Heart right ventricle (tissue), 16 donors: Measurements from ENCODE around the gene ADAMTS2. TPM values are rescaled to one million over a fixed set of nuclear protein-coding genes. Genes with fewer than 3 reads are reported as not detected.

Experiments used
- ATAC-seq, 8 donors: fragments of 200-7000 bp; cut with Tn5 transposase; one replicate each; pipeline ENCODE4 v1.9.1; 2020; ENCODE audit warnings: mild to moderate bottlenecking in 8 of 8, moderate library complexity in 8 of 8, moderate number of reproducible peaks in 1 of 8
- DNase-seq, 2 donors: peaks; one replicate each; pipeline ENCODE4 v3.0.0-alpha.2; 2020
- H3K27ac ChIP-seq, 10 donors: fragments of 200-600 bp; sonication (generic) in 2 of 10; one replicate each; pipeline versions ENCODE4 v1.5.0 to v1.8.0; 2020 to 2022; ENCODE audit warnings: mild to moderate bottlenecking in 3 of 10
- H3K27me3 ChIP-seq, 7 donors: fragments of 200-600 bp; one replicate each; pipeline ENCODE4 v1.8.0; 2021 to 2022; ENCODE audit warnings: mild to moderate bottlenecking in 2 of 7
- H3K36me3 ChIP-seq, 9 donors: fragments of 200-600 bp; sonication (generic) in 1 of 9; one replicate each; pipeline versions ENCODE4 v1.5.0 to v1.8.0; 2020 to 2022; ENCODE audit warnings: mild to moderate bottlenecking in 2 of 9
- H3K4me1 ChIP-seq, 9 donors: fragments of 200-600 bp; sonication (generic) in 1 of 9; one replicate each; pipeline versions ENCODE4 v1.5.0 to v1.8.0; 2020 to 2022; ENCODE audit warnings: mild to moderate bottlenecking in 4 of 9
- H3K4me3 ChIP-seq, 10 donors: fragments of 200-600 bp; sonication (generic) in 2 of 10; one replicate each; pipeline versions ENCODE4 v1.5.0 to v1.8.0; 2020 to 2022; ENCODE audit warnings: mild to moderate bottlenecking in 7 of 10, moderate library complexity in 2 of 10
- H3K9me3 ChIP-seq, 11 donors: fragments of 200-600 bp in 10 of 11; sonication (generic) in 2 of 11; one replicate each; pipeline versions ENCODE4 v1.5.0 to v1.8.0; 2013 to 2022; ENCODE audit warnings: mild to moderate bottlenecking in 2 of 11, control low read depth in 1 of 11, moderate library complexity in 1 of 11
- CTCF ChIP-seq, 9 donors: fragments of 200-600 bp; sonication (generic) in 2 of 9; IDR thresholded peaks; one replicate each; pipeline versions ENCODE4 v1.5.0 to v1.8.0; 2021 to 2022; ENCODE audit warnings: antibody characterized with exemption in 9 of 9, mild to moderate bottlenecking in 5 of 9, moderate library complexity in 1 of 9
- WGBS, 2 donors: extraction: QIAGEN DNeasy Blood & Tissue Kit; methylation state at CpG; one replicate each; pipeline ENCODE4 v1.1.7; 2013; ENCODE audit warnings: inconsistent platforms in 1 of 2; 5-methylcytosine and 5-hydroxymethylcytosine counted together
- intact Hi-C, 10 donors: fragments of 100-400 bp; cut with DNase I; formaldehyde crosslinking; loops; one replicate each; pipeline versions ENCODE4 v1.11.1 to v1.14.2; 2022
- polyA plus RNA-seq, 2 donors: library from polyadenylated mRNA; stranded (reverse); fragments of 200-250 nt; gene quantifications; one replicate each; pipeline ENCODE4 v1.2.3, GENCODE V29; 2013
- total RNA-seq, 10 donors: library from RNA; stranded (reverse); fragmentation: NEBNext Ultra II Directional in 3 of 10; extraction: Animal tissue kit (Norgen Biotek cat#: 25700) in 3 of 10; gene quantifications; one replicate each; pipeline versions ENCODE4 v1.2.1 to v1.2.4, GENCODE V29; 2021 to 2023
- donor health status: Arrhythmogenic right ventricular cardiomyopathy.
- donor health status: ischemic (EF 13 %, LVEDD 7.1; RV severe dilation, severe dysfunction).
- donor health status: healthy with polysubstance abuse.
- donor health status: DM: no; HTN: yes; CAD: no.
- donor health status: DM: no; HTN: no; CAD: no.
- donor health status: ischemic (EF 25% LVEDD 6.9; RV normal size, moderate dysfunction).
- donor health status: ischemic (EF 25% LVEDD 5.7; RV mildly dilated, moderate dysfunction).
- donor health status: healthy.
- donor health status: DM: yes; HTN: yes; CAD: no.
- donor health status: Ischemic cardiomyopathy.
- donor health status: ischemic (EF 35%, LVEDD 5.7; RV mildly dilated, moderate dysfunction).
- donor health status: nonischemic (EF 11% LVEDD 7.7; RV severe dilation, severe dysfunction).
- donor health status: DM: yes; HTN: yes; CAD: no.
- donor health status: PGD.
- donor health status: ischemic (EF 29% LVEDD 5.4; RV normal size, mild dysfunction).
- donor health status: nonischemic (EF 23%, LVEDD 6.1; RV moderate dilation, normal function).

Gene ADAMTS2
- total and polyA plus RNA-seq, 12 donors: 1.7 to 13.5 (median 3.9) TPM

DNA sequence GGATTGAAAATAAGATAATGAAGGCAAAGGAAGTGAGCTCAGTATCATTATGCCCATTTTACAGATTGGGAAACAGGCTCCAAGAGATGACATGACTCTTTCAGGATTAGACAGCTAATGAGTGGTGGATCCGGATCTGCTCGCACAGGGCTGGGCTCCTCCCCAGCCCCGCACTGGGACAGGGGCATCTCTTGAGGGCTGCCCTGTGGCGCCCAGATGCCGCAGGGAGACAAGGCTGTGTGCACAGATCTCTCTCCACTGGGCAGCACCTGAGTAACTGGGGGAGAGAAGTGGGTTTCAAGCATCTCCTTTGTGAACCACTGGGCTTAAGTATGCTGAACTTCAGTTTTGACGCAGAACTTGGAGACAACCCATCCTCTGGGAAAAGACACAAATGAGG is 43.9 kb downstream of the ADAMTS2 start:
- H3K9me3 ChIP-seq: peaks cover 0 to 37% (median 17%) of the 10 kb centered on the region in 11 donors
- peak overlapping the region in 1 of 10 donors; percentile 64 for H3K27ac ChIP-seq
- TF ChIP-seq CTCF (IDR thresholded peaks at IDR 0.05): no peak
- WGBS, 2 donors: 88 to 92% methylated on average over 6 of the region's 6 CpGs
- DNase-seq (peak in 1 of 2 donors; percentile 2), ATAC-seq (no peak)
- peaks cover 0 to 8% (median 0%) of the 10 kb centered on the region in 7 donors for H3K27me3 ChIP-seq
- H3K4me1 ChIP-seq: peaks cover 0 to 23% (median 0%) of the 10 kb centered on the region in 9 donors
- H3K36me3 ChIP-seq: no peaks in the 10 kb centered on the region
- intact Hi-C loops: no loop called here
- no peak overlapping the region for H3K4me3 ChIP-seq

DNA sequence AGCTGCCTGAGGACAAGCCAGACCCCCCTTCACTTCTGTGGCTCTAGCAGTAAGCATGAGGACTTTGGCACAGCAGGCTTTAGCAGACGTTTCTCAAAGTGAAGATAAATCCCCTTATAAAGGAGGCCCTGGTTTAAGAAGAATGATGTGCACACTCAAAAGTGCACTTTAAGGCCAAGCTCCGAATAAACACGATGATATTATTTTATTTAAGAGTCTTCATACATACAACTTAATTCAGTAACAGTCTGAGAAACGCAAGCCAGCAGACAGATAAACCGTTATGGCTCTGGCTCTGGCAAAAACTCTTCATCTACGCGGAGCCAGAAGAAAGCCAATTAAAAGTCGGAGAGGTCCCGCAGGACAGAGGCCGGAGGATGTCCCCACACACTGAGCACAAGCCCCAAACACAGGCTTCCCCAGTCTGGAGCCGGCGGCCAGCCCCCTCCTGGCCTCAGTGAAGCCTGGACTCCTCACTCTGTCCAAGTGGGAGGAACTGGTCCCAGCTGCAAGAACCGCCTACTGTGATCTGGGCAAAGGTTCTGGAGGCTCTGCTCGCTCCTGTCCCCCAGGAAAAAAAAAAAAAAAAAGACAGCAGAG is 44.6 kb downstream of the ADAMTS2 start:
- intact Hi-C loops: no loop called here

GRCh38 chr5:179298181-179298993 is 46.9 kb downstream of the ADAMTS2 start:
- Histone ChIP-seq H3K4me3 (no peak overlapping the region), H3K9me3 (peaks cover 0 to 8% (median 0%) of the 10 kb centered on the region in 11 donors), H3K36me3 (no peaks in the 10 kb centered on the region), H3K27me3 (peaks cover 0 to 8% (median 0%) of the 10 kb centered on the region in 7 donors), H3K4me1 (peaks cover 0 to 16% (median 10%) of the 10 kb centered on the region in 9 donors), H3K27ac (no peak overlapping the region)
- DNase-seq (no peak), ATAC-seq (no peak)
- 89 to 91% methylated on average over 14 of the region's 14 CpGs for WGBS, 2 donors
- intact Hi-C loops: no loop called here
- no peak for TF ChIP-seq CTCF (IDR thresholded peaks at IDR 0.05)

More for the DNA sequence above, 44.6 kb downstream of the ADAMTS2 start:
- Histone ChIP-seq H3K4me3 (no peak overlapping the region), H3K4me1 (peaks cover 0 to 20% (median 0%) of the 10 kb centered on the region in 9 donors), H3K27me3 (peaks cover 0 to 8% (median 0%) of the 10 kb centered on the region in 7 donors), H3K36me3 (no peaks in the 10 kb centered on the region), H3K9me3 (peaks cover 0 to 30% (median 12%) of the 10 kb centered on the region in 11 donors), H3K27ac (no peak overlapping the region)
- WGBS, 2 donors: 51 to 60% methylated on average over 14 of the region's 14 CpGs
- TF ChIP-seq CTCF (IDR thresholded peaks at IDR 0.05): no peak
- ATAC-seq (peak; percentile 46 to 91 (median 74)), DNase-seq (peak; percentile 34 to 46)

DNA sequence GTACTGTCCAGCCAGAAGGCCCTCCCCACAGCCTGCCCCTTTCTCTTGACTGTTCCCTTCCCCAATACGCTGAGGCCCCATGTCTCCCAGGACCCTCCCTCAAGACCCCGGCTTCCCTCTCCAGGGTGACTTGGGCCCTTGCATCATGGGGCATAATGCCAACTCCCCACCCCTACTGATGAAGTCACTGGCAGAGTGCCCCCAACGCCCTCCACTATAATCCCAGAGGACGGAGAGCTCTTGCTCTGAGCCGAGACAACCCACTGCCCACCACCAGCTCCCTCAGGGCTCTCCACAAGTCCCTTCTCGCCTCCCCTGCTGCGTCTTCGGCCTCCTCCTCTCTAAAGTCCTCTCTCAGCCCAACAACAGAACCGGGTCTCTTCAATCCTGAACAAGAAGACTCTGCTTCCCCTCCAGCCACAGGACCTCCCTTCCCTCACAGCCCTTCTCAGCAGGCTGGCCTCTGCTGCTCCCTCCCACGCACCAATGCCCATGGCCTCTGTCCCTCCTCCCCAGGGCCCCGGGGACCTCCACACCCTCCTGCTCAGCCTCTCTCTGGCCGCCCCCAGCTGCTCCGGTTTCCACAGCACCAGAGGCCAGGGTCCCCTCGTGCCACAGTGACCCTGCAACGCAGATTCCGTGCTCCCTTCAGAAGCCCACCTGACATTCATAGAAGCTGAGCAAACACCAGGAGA is 47.6 kb downstream of the ADAMTS2 start:
- 76 to 78% methylated on average over 16 of the region's 16 CpGs for WGBS, 2 donors
- H3K36me3 ChIP-seq: no peaks in the 10 kb centered on the region
- H3K27ac ChIP-seq: no peak overlapping the region
- no peak for TF ChIP-seq CTCF (IDR thresholded peaks at IDR 0.05)
- H3K9me3 ChIP-seq: peaks cover 0 to 7% (median 0%) of the 10 kb centered on the region in 11 donors
- intact Hi-C loops: no loop called here
- H3K4me1 ChIP-seq: peaks cover 0 to 16% (median 8%) of the 10 kb centered on the region in 9 donors
- peaks cover 0 to 8% (median 0%) of the 10 kb centered on the region in 7 donors for H3K27me3 ChIP-seq
- H3K4me3 ChIP-seq: no peak overlapping the region
- ATAC-seq (no peak), DNase-seq (no peak)
